ENCODE data around the gene ZSCAN10.
"Not testable (repeated sequence)": the region's sequence is repeated elsewhere in the genome, so short reads cannot be mapped to it uniquely, and the experiment has no call there.

The ZSCAN10 gene

GRCh38 chr16:3080024-3080423, 19.1 kb downstream of the ZSCAN10 start:
- Histone ChIP-seq H3K27me3 (ENCODE audit: control insufficient read depth in 1 of 2, insufficient read depth in 1 of 2, low read length in 2 of 2) (peaks cover 33 to 57% of the 10 kb centered on the region in 2 experiments), H3K4me2 (ENCODE audit: low read length, poor library complexity, severe bottlenecking) (no peak overlapping the region), H2AK5ac (ENCODE audit: low read length, severe bottlenecking) (no peak overlapping the region)

GRCh38 chr16:3076577-3076976, 22.5 kb downstream of the ZSCAN10 start:
- Histone ChIP-seq H2AK5ac (ENCODE audit: low read length, severe bottlenecking) (no peak overlapping the region), H3K27ac (ENCODE audit: low read length, poor library complexity, severe bottlenecking) (no peak overlapping the region), H3K4me1 (ENCODE audit: control insufficient read depth, insufficient read depth, low read depth, low read length) (no peaks in the 10 kb centered on the region), H3K79me1 (replicated peaks; ENCODE audit: low read length, poor library complexity, severe bottlenecking) (no peaks in the 10 kb centered on the region), H4K8ac (ENCODE audit: low read length) (no peak overlapping the region), H2AFZ (ENCODE audit: low read depth, low read length) (no peak overlapping the region), H4K91ac (ENCODE audit: low read length) (no peak overlapping the region), H3K27me3 (ENCODE audit: control insufficient read depth in 1 of 2, insufficient read depth in 1 of 2, low read length in 2 of 2) (peaks cover 44 to 61% of the 10 kb centered on the region in 2 experiments), H3K4ac (ENCODE audit: low read depth in 1 of 2, low read length in 2 of 2) (no peak overlapping the region), H3K4me3 (ENCODE audit: insufficient read depth in 1 of 2, low read depth in 1 of 2, low read length in 2 of 2) (no peak overlapping the region), H2BK12ac (ENCODE audit: low read length in 2 of 2) (no peak overlapping the region), H2BK15ac (ENCODE audit: low read depth, poor library complexity, severe bottlenecking) (no peak overlapping the region), H2BK120ac (ENCODE audit: low read depth, low read length) (no peak overlapping the region), H3K14ac (ENCODE audit: low read length in 2 of 2) (no peak overlapping the region), H3K18ac (ENCODE audit: low read depth in 1 of 2, low read length in 2 of 2) (no peak overlapping the region), H2BK5ac (ENCODE audit: low read depth, low read length, poor library complexity, severe bottlenecking) (no peak overlapping the region), H3K23ac (ENCODE audit: low read length in 2 of 2) (no peak overlapping the region), H3K36me3 (ENCODE audit: control insufficient read depth in 1 of 2, insufficient read depth in 2 of 2, low read depth in 1 of 2, low read length in 2 of 2) (no peaks in the 10 kb centered on the region), H3K4me2 (ENCODE audit: low read length, poor library complexity, severe bottlenecking) (no peak overlapping the region), H3K9ac (ENCODE audit: low read length) (no peak overlapping the region), H3K9me3 (ENCODE audit: control insufficient read depth, low read length) (no peaks in the 10 kb centered on the region)
- 49% methylated on average over 5 of the region's 6 CpGs for WGBS
- DNase-seq: no peak

More at GRCh38 chr16:3080024-3080423, 19.1 kb downstream of the ZSCAN10 start:
- no peak overlapping the region for H3K18ac ChIP-seq (ENCODE audit: low read depth in 1 of 2, low read length in 2 of 2)
- H3K14ac ChIP-seq (ENCODE audit: low read length in 2 of 2): no peak overlapping the region
- H2BK15ac ChIP-seq (ENCODE audit: low read depth, poor library complexity, severe bottlenecking): no peak overlapping the region
- H2BK12ac ChIP-seq (ENCODE audit: low read length in 2 of 2): no peak overlapping the region
- no peak overlapping the region for H3K23ac ChIP-seq (ENCODE audit: low read length in 2 of 2)
- H3K4ac ChIP-seq (ENCODE audit: low read depth in 1 of 2, low read length in 2 of 2): no peak overlapping the region
- no peak for DNase-seq
- no peak overlapping the region for H3K27ac ChIP-seq (ENCODE audit: low read length, poor library complexity, severe bottlenecking)
- no peaks in the 10 kb centered on the region for H3K79me1 ChIP-seq (replicated peaks; ENCODE audit: low read length, poor library complexity, severe bottlenecking)
- no peak overlapping the region for H3K4me3 ChIP-seq (ENCODE audit: insufficient read depth in 1 of 2, low read depth in 1 of 2, low read length in 2 of 2)
- no peak overlapping the region for H2BK5ac ChIP-seq (ENCODE audit: low read depth, low read length, poor library complexity, severe bottlenecking)
- H3K36me3 ChIP-seq (ENCODE audit: control insufficient read depth in 1 of 2, insufficient read depth in 2 of 2, low read depth in 1 of 2, low read length in 2 of 2): no peaks in the 10 kb centered on the region
- H2AFZ ChIP-seq (ENCODE audit: low read depth, low read length): no peak overlapping the region
- H2BK120ac ChIP-seq (ENCODE audit: low read depth, low read length): no peak overlapping the region
- WGBS: 92% methylated on average over 17 of the region's 17 CpGs
- no peak overlapping the region for H3K9ac ChIP-seq (ENCODE audit: low read length)
- H3K9me3 ChIP-seq (ENCODE audit: control insufficient read depth, low read length): no peaks in the 10 kb centered on the region
- H3K4me1 ChIP-seq (ENCODE audit: control insufficient read depth, insufficient read depth, low read depth, low read length): no peaks in the 10 kb centered on the region
- no peak overlapping the region for H4K91ac ChIP-seq (ENCODE audit: low read length)
- no peak overlapping the region for H4K8ac ChIP-seq (ENCODE audit: low read length)

GRCh38 chr16:3075946-3076345, 23.1 kb downstream of the ZSCAN10 start:
- H3K27ac ChIP-seq (ENCODE audit: low read length, poor library complexity, severe bottlenecking); DNase-seq; H3K4me1 ChIP-seq (ENCODE audit: control insufficient read depth, insufficient read depth, low read depth, low read length); H4K91ac ChIP-seq (ENCODE audit: low read length); H2AFZ ChIP-seq (ENCODE audit: low read depth, low read length); H3K23ac ChIP-seq (ENCODE audit: low read length in 2 of 2); H3K4me2 ChIP-seq (ENCODE audit: low read length, poor library complexity, severe bottlenecking); H3K36me3 ChIP-seq (ENCODE audit: control insufficient read depth in 1 of 2, insufficient read depth in 2 of 2, low read depth in 1 of 2, low read length in 2 of 2); H2BK5ac ChIP-seq (ENCODE audit: low read depth, low read length, poor library complexity, severe bottlenecking); H2BK12ac ChIP-seq (ENCODE audit: low read length in 2 of 2); H3K4ac ChIP-seq (ENCODE audit: low read depth in 1 of 2, low read length in 2 of 2); H3K9ac ChIP-seq (ENCODE audit: low read length); H3K18ac ChIP-seq (ENCODE audit: low read depth in 1 of 2, low read length in 2 of 2); H2BK15ac ChIP-seq (ENCODE audit: low read depth, poor library complexity, severe bottlenecking); H2BK120ac ChIP-seq (ENCODE audit: low read depth, low read length); H3K4me3 ChIP-seq (ENCODE audit: insufficient read depth in 1 of 2, low read depth in 1 of 2, low read length in 2 of 2); H2AK5ac ChIP-seq (ENCODE audit: low read length, severe bottlenecking); H3K9me3 ChIP-seq (ENCODE audit: control insufficient read depth, low read length); H3K79me1 ChIP-seq (replicated peaks; ENCODE audit: low read length, poor library complexity, severe bottlenecking); H4K8ac ChIP-seq (ENCODE audit: low read length): not testable (repeated sequence)
- WGBS: 87% methylated on average over 6 of the region's 6 CpGs
- H3K27me3 ChIP-seq (ENCODE audit: control insufficient read depth in 1 of 2, insufficient read depth in 1 of 2, low read length in 2 of 2): peaks cover 43 to 61% of the 10 kb centered on the region in 2 experiments
- peak overlapping the region in 1 of 2 experiments; percentile 12 for H3K14ac ChIP-seq (ENCODE audit: low read length in 2 of 2)

DNA sequence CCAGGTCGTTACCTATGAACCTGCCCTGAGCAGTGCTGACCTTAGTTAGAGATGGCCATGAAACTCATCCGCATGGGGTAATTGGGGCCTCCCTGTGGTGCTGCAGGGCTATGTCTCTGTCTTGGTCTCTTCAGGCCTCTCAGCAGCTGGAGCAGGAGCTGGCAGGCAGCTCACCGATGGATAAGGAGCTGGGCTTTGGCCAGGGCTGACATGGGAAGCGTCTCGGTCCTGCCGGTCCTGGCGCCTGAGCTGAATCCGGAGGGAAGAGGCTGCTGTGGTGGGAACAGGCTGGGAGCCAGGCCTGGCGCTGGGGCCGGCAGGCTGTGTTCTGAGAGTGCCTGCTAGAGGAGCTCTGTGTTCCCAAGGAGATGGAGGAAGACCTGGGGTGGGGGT, 23.6 kb downstream of the ZSCAN10 start:
- Histone ChIP-seq H2BK5ac (ENCODE audit: low read depth, low read length, poor library complexity, severe bottlenecking) (no peak overlapping the region), H3K4me2 (ENCODE audit: low read length, poor library complexity, severe bottlenecking) (no peak overlapping the region), H3K9me3 (ENCODE audit: control insufficient read depth, low read length) (no peaks in the 10 kb centered on the region), H3K36me3 (ENCODE audit: control insufficient read depth in 1 of 2, insufficient read depth in 2 of 2, low read depth in 1 of 2, low read length in 2 of 2) (no peaks in the 10 kb centered on the region), H3K18ac (ENCODE audit: low read depth in 1 of 2, low read length in 2 of 2) (no peak overlapping the region), H2AK5ac (ENCODE audit: low read length, severe bottlenecking) (no peak overlapping the region), H2BK15ac (ENCODE audit: low read depth, poor library complexity, severe bottlenecking) (no peak overlapping the region), H2AFZ (ENCODE audit: low read depth, low read length) (no peak overlapping the region), H4K8ac (ENCODE audit: low read length) (no peak overlapping the region), H3K4me1 (ENCODE audit: control insufficient read depth, insufficient read depth, low read depth, low read length) (no peaks in the 10 kb centered on the region), H3K23ac (ENCODE audit: low read length in 2 of 2) (no peak overlapping the region), H3K14ac (ENCODE audit: low read length in 2 of 2) (no peak overlapping the region), H3K27ac (ENCODE audit: low read length, poor library complexity, severe bottlenecking) (no peak overlapping the region), H2BK120ac (ENCODE audit: low read depth, low read length) (no peak overlapping the region), H4K91ac (ENCODE audit: low read length) (no peak overlapping the region), H3K79me1 (replicated peaks; ENCODE audit: low read length, poor library complexity, severe bottlenecking) (no peaks in the 10 kb centered on the region), H3K27me3 (ENCODE audit: control insufficient read depth in 1 of 2, insufficient read depth in 1 of 2, low read length in 2 of 2) (peaks cover 39 to 57% of the 10 kb centered on the region in 2 experiments), H2BK12ac (ENCODE audit: low read length in 2 of 2) (no peak overlapping the region), H3K4me3 (ENCODE audit: insufficient read depth in 1 of 2, low read depth in 1 of 2, low read length in 2 of 2) (no peak overlapping the region), H3K9ac (ENCODE audit: low read length) (no peak overlapping the region), H3K4ac (ENCODE audit: low read depth in 1 of 2, low read length in 2 of 2) (no peak overlapping the region)
- DNase-seq: no peak
- 63% methylated on average over 10 of the region's 10 CpGs for WGBS

Data from mesenchymal stem cell (in vitro differentiated cells and primary cell).